ENCODE results near the gene TBXAS1.

TBXAS1 gene

GRCh38 chr7:140049339-140050024 is 220.4 kb downstream of the TBXAS1 start:
- 79 to 90% methylated on average over 4 to 5 of the region's 5 CpGs for WGBS, 2 experiments (ENCODE audit: insufficient coverage in 2 of 2)
- Histone ChIP-seq H3K27ac (ENCODE audit: low read depth, low read length, severe bottlenecking) (no peak overlapping the region), H3K4me3 (ENCODE audit: extremely low read depth, insufficient read depth, low read length, poor library complexity, severe bottlenecking) (no peak overlapping the region), H3K36me3 (ENCODE audit: control insufficient read depth, insufficient read depth, low read length) (no peaks in the 10 kb centered on the region), H3K4me1 (ENCODE audit: control insufficient read depth, insufficient read depth, low read length, poor library complexity, severe bottlenecking) (no peaks in the 10 kb centered on the region), H3K9me3 (ENCODE audit: control insufficient read depth, low read length) (no peaks in the 10 kb centered on the region)

DNA sequence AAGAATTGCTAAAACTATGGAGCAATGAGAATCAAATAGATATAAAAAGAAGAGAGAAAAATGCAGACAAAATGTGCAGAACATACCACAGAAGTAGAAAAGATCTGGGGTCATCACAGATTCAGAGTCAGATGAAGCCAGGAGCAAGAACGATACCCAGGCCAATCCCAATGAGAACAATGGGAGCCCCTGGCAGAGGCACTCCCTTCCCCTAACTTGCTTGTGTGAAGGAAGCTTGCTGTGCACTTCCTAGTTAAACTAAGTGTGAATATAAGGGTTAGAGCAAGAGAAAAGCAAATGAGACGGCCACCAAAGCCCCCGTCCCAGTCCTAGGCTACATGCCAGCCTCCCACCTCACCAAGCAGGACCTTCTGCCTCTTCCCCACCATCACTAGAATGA is 221.0 kb downstream of the TBXAS1 start:
- no peak overlapping the region for H3K4me3 ChIP-seq (ENCODE audit: extremely low read depth, insufficient read depth, low read length, poor library complexity, severe bottlenecking)
- H3K4me1 ChIP-seq (ENCODE audit: control insufficient read depth, insufficient read depth, low read length, poor library complexity, severe bottlenecking) = no peaks in the 10 kb centered on the region
- H3K36me3 ChIP-seq (ENCODE audit: control insufficient read depth, insufficient read depth, low read length) = no peaks in the 10 kb centered on the region
- H3K9me3 ChIP-seq (ENCODE audit: control insufficient read depth, low read length) = no peaks in the 10 kb centered on the region
- WGBS, 2 experiments (ENCODE audit: insufficient coverage in 2 of 2) = 76 to 100% methylated on average over 2 to 3 of the region's 3 CpGs
- H3K27ac ChIP-seq (ENCODE audit: low read depth, low read length, severe bottlenecking) = no peak overlapping the region

GRCh38 chr7:140051820-140052219 is 222.8 kb downstream of the TBXAS1 start:
- no peak overlapping the region for H3K4me3 ChIP-seq (ENCODE audit: extremely low read depth, insufficient read depth, low read length, poor library complexity, severe bottlenecking)

DNA sequence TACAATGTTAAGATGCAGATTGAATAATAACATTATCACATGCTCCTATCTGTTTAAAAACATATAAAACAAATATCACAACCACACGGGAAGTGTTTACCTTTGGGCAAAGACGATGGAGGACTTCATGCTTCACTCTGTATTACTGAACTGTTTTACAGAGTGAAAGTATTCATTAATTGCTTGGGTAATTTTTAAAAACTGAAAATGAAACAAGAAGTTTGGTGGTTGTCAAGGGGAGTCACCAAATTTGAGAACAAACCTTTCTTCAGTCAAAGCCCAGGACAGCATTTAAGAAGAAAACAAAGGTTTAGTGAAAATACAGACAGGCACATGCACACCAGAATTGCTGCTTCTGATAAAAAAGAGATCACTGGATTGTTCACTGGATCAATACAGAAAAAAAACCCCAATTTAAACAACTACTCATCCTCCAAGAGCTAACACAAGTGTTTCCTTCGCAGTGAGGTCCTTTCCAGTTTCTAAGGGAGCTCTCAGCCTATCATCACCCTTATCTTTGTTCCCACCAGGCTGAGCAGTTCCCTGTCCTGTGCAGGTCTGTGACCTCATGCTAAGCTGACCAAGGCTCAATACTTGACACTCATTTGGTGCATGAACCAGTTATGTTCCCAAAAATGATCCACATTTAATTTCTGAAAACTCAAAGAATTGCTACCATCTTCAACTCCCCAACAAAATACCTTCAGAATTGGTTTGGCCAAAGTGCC is 224.9 kb downstream of the TBXAS1 start:
- WGBS, 2 experiments (ENCODE audit: insufficient coverage in 2 of 2) = 92 to 100% methylated on average over 1 of the region's 3 CpGs
- H3K36me3 ChIP-seq (ENCODE audit: control insufficient read depth, insufficient read depth, low read length) = no peaks in the 10 kb centered on the region
- no peak overlapping the region for H3K4me3 ChIP-seq (ENCODE audit: extremely low read depth, insufficient read depth, low read length, poor library complexity, severe bottlenecking)
- H3K27ac ChIP-seq (ENCODE audit: low read depth, low read length, severe bottlenecking) = no peak overlapping the region
- no peaks in the 10 kb centered on the region for H3K9me3 ChIP-seq (ENCODE audit: control insufficient read depth, low read length)
- H3K4me1 ChIP-seq (ENCODE audit: control insufficient read depth, insufficient read depth, low read length, poor library complexity, severe bottlenecking) = no peaks in the 10 kb centered on the region

More at GRCh38 chr7:140051820-140052219, 222.8 kb downstream of the TBXAS1 start:
- Histone ChIP-seq H3K9me3 (ENCODE audit: control insufficient read depth, low read length) (no peaks in the 10 kb centered on the region), H3K4me1 (ENCODE audit: control insufficient read depth, insufficient read depth, low read length, poor library complexity, severe bottlenecking) (no peaks in the 10 kb centered on the region), H3K27ac (ENCODE audit: low read depth, low read length, severe bottlenecking) (no peak overlapping the region), H3K36me3 (ENCODE audit: control insufficient read depth, insufficient read depth, low read length) (no peaks in the 10 kb centered on the region)

- Histone ChIP-seq H3K36me3 (ENCODE audit: control insufficient read depth, insufficient read depth, low read length) (no peaks in the 10 kb centered on the region), H3K27ac (ENCODE audit: low read depth, low read length, severe bottlenecking) (no peak overlapping the region), H3K4me1 (ENCODE audit: control insufficient read depth, insufficient read depth, low read length, poor library complexity, severe bottlenecking) (no peaks in the 10 kb centered on the region), H3K4me3 (ENCODE audit: extremely low read depth, insufficient read depth, low read length, poor library complexity, severe bottlenecking) (no peak overlapping the region), H3K9me3 (ENCODE audit: control insufficient read depth, low read length) (no peaks in the 10 kb centered on the region)
- WGBS, 2 experiments (ENCODE audit: insufficient coverage in 2 of 2) = 94 to 100% methylated on average over 4 of the region's 4 CpGs
Observed at GRCh38 chr7:140054751-140055150, 225.7 kb downstream of the TBXAS1 start.

DNA sequence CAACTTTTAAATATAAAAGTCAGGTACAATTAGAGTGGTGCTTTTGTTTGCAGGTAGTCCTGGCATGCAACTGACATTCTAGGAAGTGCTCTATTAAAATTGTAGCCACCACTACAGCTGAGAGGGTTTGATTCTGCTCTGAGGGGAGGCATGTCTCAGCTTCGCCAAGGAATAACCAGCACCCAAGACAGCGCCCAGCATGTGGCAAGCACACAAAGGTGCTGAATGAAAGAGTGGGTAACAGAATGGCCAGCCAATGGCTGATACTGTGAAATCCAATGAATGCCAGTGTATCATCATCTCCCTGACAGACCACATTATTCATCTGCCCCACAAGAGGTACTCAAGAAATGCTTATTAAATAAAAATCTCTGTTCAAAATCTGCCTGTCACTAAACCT is 226.8 kb downstream of the TBXAS1 start:
- no peaks in the 10 kb centered on the region for H3K36me3 ChIP-seq (ENCODE audit: control insufficient read depth, insufficient read depth, low read length)
- H3K4me1 ChIP-seq (ENCODE audit: control insufficient read depth, insufficient read depth, low read length, poor library complexity, severe bottlenecking) = no peaks in the 10 kb centered on the region
- H3K27ac ChIP-seq (ENCODE audit: low read depth, low read length, severe bottlenecking) = no peak overlapping the region
- 86 to 100% methylated on average over 2 of the region's 2 CpGs for WGBS, 2 experiments (ENCODE audit: insufficient coverage in 2 of 2)
- no peak overlapping the region for H3K4me3 ChIP-seq (ENCODE audit: extremely low read depth, insufficient read depth, low read length, poor library complexity, severe bottlenecking)
- H3K9me3 ChIP-seq (ENCODE audit: control insufficient read depth, low read length) = no peaks in the 10 kb centered on the region

DNA sequence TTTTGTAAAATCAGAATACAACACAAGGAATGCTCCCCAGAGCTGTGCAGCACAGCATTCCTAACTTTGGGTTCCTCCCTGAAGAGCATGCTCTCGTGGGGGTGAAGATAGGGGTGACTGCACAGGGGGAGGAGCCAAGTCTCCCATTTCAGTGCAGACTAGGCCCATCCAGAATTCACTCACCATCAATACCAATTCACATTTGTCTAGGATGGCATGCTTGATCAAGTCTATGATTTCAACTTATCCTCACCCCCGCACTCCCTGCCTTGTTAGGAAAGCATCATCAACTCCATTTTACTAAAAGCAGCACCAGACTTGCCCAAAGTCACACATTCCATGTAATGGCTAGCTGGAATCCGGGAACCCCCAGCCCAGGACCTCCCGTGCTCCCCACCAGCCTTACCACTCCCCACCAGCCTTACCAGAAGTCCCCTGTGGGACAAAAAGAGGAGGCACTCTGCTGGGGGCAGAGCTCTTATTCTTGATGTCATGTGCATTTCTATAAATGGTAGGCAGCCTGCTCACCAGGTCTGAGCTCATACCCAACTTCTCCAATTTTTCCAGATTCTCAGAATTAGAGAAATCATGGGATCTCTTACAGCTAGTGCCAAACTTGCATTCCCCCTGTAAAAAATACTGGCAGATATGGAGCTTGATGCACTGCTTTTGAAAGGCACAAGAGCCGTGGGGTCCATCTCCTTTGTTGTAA is 227.5 kb downstream of the TBXAS1 start:
- no peak overlapping the region for H3K27ac ChIP-seq (ENCODE audit: low read depth, low read length, severe bottlenecking)
- no peaks in the 10 kb centered on the region for H3K36me3 ChIP-seq (ENCODE audit: control insufficient read depth, insufficient read depth, low read length)
- 92 to 100% methylated on average over 2 to 3 of the region's 5 CpGs for WGBS, 2 experiments (ENCODE audit: insufficient coverage in 2 of 2)
- H3K4me3 ChIP-seq (ENCODE audit: extremely low read depth, insufficient read depth, low read length, poor library complexity, severe bottlenecking) = no peak overlapping the region
- no peaks in the 10 kb centered on the region for H3K9me3 ChIP-seq (ENCODE audit: control insufficient read depth, low read length)
- no peaks in the 10 kb centered on the region for H3K4me1 ChIP-seq (ENCODE audit: control insufficient read depth, insufficient read depth, low read length, poor library complexity, severe bottlenecking)

GRCh38 chr7:140057143-140057535 is 228.1 kb downstream of the TBXAS1 start:
- H3K9me3 ChIP-seq (ENCODE audit: control insufficient read depth, low read length) = no peaks in the 10 kb centered on the region
- H3K4me3 ChIP-seq (ENCODE audit: extremely low read depth, insufficient read depth, low read length, poor library complexity, severe bottlenecking) = no peak overlapping the region
- H3K36me3 ChIP-seq (ENCODE audit: control insufficient read depth, insufficient read depth, low read length) = no peaks in the 10 kb centered on the region
- no peaks in the 10 kb centered on the region for H3K4me1 ChIP-seq (ENCODE audit: control insufficient read depth, insufficient read depth, low read length, poor library complexity, severe bottlenecking)
- H3K27ac ChIP-seq (ENCODE audit: low read depth, low read length, severe bottlenecking) = no peak overlapping the region
- WGBS, 2 experiments (ENCODE audit: insufficient coverage in 2 of 2) = 80 to 84% methylated on average over 3 of the region's 3 CpGs

GRCh38 chr7:140058517-140058916 is 229.5 kb downstream of the TBXAS1 start:
- no peaks in the 10 kb centered on the region for H3K36me3 ChIP-seq (ENCODE audit: control insufficient read depth, insufficient read depth, low read length)
- H3K9me3 ChIP-seq (ENCODE audit: control insufficient read depth, low read length) = no peaks in the 10 kb centered on the region
- 91 to 93% methylated on average over 7 of the region's 7 CpGs for WGBS, 2 experiments (ENCODE audit: insufficient coverage in 2 of 2)
- no peaks in the 10 kb centered on the region for H3K4me1 ChIP-seq (ENCODE audit: control insufficient read depth, insufficient read depth, low read length, poor library complexity, severe bottlenecking)
- H3K4me3 ChIP-seq (ENCODE audit: extremely low read depth, insufficient read depth, low read length, poor library complexity, severe bottlenecking) = no peak overlapping the region
- no peak overlapping the region for H3K27ac ChIP-seq (ENCODE audit: low read depth, low read length, severe bottlenecking)

DNA sequence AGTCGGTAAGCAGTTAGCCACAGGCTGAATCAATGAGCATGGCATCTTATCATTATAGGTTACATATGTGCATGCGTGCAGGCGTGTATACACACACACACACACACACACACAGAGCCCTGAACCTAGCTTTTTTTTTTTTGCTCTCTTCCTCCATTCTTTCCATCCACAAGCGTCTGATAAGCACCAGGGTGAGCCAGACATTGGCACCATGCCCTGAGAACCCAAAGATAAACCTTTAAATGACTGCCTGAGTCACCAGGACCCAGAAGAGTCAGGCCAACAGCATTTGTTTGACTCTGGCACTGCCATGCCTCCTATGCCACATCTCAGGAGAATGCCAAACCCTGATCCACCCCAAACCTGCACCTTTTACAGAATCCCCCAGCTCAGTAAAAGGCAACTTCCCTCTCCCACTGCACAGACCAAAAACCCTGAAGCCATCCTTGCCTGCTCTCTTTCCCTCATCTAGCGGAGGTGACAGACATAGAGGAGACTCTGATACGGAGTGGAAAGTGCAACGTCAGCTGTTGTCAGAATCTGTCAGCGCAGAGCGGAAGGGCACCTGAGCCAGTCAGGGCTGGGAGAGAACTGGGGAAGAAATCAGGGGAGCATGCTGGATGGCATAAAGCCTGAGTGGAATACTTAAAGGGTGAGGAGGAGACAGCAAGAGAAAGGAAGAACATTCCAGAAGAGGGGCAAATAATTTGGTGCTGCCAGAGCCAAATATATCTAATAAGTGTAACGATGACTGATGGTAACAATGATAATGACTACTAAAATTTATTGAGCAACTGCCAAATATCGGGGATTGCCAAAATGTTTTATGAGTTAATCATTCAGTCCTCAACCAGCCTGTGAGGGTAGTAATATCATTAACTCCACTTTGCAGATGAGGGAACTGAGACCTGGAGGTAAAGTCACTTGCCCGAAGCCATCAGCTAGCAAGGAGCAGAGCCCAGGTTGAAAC is 230.5 kb downstream of the TBXAS1 start:
- WGBS, 2 experiments (ENCODE audit: insufficient coverage in 2 of 2) = 89 to 95% methylated on average over 7 of the region's 12 CpGs
- Histone ChIP-seq H3K4me3 (ENCODE audit: extremely low read depth, insufficient read depth, low read length, poor library complexity, severe bottlenecking) (no peak overlapping the region), H3K36me3 (ENCODE audit: control insufficient read depth, insufficient read depth, low read length) (no peaks in the 10 kb centered on the region), H3K27ac (ENCODE audit: low read depth, low read length, severe bottlenecking) (no peak overlapping the region), H3K4me1 (ENCODE audit: control insufficient read depth, insufficient read depth, low read length, poor library complexity, severe bottlenecking) (no peaks in the 10 kb centered on the region), H3K9me3 (ENCODE audit: control insufficient read depth, low read length) (no peaks in the 10 kb centered on the region)
